ENCODE measurements around the gene SELENOS.

- TF ChIP-seq EP300 (IDR thresholded peaks at IDR 0.05; ENCODE audit: low read length): no peak
- TF ChIP-seq PURB (CRISPR knock-in tag; IDR thresholded peaks at IDR 0.05; ENCODE audit: low read depth): no peak
These were observed 30.9 kb downstream of the SELENOS start for GRCh38 chr15:101246391-101246790.

Measured in K562 (cell line).